HG03025 (cell line): ENCODE data around the gene DAD1.
"Not testable (repeated sequence)": the region's sequence is repeated elsewhere in the genome, so short reads cannot be mapped to it uniquely, and the experiment has no call there.

ENCODE experiments used
- ATAC-seq: cut with Tn5 transposase; IDR thresholded peaks from one replicate; pipeline ENCODE4 v1.9.1; 2021; ENCODE audit warnings: mild to moderate bottlenecking, moderate library complexity; ENCODE audit not compliant: unreplicated experiment, low FRiP score

The DAD1 gene

GRCh38 chr14:22570132-22570949 is 18.7 kb downstream of the DAD1 start:
- ATAC-seq: peak; percentile 61

GRCh38 chr14:22569737-22570131 is 19.3 kb downstream of the DAD1 start:
- ATAC-seq: no peak

DNA sequence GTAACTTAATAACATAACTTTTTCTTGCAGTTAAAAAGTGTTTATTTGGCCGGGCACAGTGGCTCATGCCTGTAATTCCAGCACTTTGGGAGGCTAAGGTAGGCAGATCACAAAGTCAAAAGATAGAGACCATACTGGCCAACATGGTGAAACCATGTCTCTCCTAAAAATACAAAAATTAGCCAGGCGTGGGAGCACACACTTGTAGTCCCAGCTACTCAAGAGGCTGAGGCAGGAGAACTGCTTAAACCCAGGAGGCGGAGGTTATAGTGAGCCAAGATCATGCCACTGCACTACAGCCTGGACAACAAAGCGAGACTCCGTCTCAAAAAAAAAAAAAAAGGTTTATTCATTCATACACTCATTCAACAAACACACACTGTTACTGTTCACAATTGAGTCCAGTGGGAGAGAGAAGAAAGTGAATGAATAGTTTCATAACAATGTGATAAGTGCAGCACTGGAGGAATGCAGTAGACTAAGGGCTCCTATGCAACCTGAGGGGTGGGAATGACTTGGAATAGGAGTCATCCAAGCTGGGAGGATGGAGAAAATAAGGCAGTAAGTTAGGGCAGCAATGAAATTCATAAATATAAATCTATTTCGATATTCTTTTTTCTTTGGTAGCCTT is 19.8 kb downstream of the DAD1 start:
- ATAC-seq: no peak

- ATAC-seq: no peak
Observed at GRCh38 chr14:22567437-22567836, 21.6 kb downstream of the DAD1 start.

- no peak for ATAC-seq
Observed at GRCh38 chr14:22566845-22567244, 22.2 kb downstream of the DAD1 start.

DNA sequence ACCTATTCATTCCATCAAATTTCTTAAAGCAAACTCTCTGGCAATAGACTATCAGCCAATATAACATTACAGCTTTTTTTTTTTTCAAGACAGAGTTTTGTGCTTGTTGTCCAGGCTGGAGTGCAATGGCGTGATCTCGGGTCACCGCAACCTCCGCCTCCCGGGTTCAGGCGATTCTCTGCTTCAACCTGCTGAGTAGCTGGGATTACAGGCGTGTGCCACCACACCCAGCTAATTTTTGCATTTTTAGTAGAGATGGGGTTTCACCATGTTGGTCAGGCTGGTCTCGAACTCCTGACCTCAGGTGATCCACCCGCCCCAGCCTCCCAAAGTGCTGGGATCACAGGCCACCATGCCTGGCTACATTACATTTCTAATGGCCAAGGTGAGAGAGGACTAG is 22.8 kb downstream of the DAD1 start:
- not testable (repeated sequence) for ATAC-seq

GRCh38 chr14:22565391-22565945 is 23.6 kb downstream of the DAD1 start:
- ATAC-seq: no peak

DNA sequence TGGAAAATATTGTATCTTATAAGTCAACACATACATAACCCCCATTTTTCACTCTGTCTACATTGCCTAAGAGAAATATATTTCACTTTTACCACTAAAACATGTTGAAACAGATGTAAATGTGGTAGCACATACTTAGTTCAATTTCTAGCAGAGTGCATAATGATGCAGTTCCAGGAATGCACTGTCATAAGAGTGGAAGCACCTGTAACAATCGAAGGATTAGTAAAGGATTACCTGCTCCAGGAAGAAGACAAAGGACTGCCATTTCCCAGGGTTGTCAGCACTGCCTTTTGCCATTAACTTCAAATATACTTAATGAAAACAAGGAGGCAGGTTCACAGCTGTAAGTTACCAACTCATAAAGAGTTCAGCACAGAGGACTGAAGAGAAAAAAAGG is 24.6 kb downstream of the DAD1 start:
- ATAC-seq: no peak

GRCh38 chr14:22563987-22564386 is 25.0 kb downstream of the DAD1 start:
- ATAC-seq: no peak

- ATAC-seq: no peak
Observed at GRCh38 chr14:22561661-22562579, 27.1 kb downstream of the DAD1 start.

- ATAC-seq: no peak
Observed at GRCh38 chr14:22561366-22561660, 27.7 kb downstream of the DAD1 start.

GRCh38 chr14:22560662-22561365 is 28.2 kb downstream of the DAD1 start:
- no peak for ATAC-seq

DNA sequence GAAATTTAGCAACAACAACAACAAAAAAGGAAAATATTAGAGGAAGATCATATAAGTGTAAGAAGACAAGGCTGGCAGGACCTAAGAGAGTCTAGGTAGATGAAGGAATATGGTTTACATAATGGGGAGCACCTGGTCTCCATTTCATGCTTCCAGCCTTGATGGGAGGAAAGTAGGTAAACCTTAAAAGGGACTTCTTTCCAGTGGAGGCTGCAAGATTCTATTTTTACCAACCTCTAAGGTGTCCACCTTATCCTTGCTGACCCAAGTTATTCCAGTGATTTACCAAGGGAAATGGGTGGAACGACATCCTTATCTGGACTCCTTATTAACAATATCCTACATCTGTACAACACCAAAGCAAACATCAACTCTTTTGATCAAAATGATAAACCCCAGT is 30.0 kb downstream of the DAD1 start:
- no peak for ATAC-seq

DNA sequence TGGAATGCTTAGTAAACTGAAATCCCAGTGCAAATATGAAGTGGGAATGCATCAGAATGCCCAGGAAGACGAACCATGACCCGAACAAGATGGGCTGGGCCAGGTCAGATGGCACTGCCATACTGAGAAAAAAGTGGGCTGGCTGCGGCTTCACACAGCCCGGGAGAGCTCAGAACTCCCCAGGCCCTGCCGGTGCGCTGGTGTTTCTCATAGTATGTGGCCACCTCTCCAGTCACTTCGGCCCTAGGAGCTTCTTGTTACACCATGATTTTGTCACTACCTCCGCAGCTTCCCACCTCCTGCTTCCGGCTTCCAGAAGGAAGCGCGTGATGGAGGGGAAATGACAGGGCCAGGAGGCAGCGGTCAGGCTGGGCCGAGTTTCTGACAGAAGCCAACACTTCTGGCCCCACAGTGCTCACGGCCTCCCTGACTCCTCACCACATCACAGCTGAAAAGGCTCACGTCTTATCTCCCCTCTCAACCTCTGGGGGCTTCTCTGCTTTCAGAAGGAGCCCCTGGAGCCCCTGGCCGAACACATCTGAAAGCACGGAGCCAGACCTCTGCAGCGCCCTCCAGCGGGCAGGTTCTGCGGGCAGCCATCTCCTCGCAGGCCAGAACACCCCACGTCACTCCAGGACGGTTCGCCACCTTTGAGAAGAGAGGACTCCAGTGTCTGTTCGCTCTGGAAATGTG is 30.7 kb downstream of the DAD1 start:
- ATAC-seq: no peak

- no peak for ATAC-seq
Observed at GRCh38 chr14:22557846-22558220, 31.2 kb downstream of the DAD1 start.

GRCh38 chr14:22556990-22557623 is 31.9 kb downstream of the DAD1 start:
- peak; percentile 31 for ATAC-seq

DNA sequence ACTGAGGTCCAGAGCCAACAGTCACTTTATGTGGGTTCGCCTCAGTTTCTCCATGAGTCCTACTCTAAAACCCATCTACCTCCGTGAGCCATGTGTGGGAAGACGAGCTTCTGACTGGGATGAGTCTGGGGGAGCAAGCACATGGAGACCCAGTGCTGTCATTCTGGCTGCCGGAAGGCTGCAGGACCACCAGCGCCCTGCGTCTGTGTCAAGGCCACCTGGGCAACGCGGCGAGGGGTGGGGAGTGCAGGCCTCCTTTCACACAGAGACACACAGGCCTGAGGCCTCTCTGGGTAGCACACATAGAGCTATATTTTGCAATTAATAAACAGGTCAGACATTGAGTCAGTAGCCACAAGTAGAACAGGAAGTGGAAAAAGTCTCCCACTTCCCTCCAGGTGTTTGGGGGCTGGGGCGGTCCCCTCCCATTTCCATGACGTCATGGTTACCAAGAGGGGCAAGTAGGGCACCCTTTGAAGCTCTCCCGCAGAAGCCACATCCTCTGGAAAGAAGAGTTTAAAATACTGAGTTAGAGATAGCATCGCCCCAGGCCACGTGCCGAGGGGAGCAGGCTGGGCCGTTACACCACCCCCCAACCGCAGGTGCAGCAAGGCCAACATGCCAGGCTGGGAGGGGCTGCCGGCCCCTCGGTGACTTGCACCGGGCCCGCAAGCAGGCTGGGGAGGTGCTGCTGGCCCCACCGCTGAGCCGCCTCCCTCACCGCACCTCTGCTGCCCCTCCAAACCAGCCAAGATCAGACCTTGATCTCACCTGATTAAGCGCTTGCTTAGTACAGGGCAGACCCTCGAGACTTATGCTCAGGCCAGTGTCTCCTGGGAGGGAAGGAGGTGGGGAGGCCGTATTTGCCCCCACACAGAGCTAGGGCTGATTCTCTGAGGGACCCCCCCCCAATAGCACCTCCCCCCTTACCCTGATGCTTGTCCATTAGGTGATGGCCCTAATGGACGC is 32.7 kb downstream of the DAD1 start:
- peak; percentile 60 for ATAC-seq

DNA sequence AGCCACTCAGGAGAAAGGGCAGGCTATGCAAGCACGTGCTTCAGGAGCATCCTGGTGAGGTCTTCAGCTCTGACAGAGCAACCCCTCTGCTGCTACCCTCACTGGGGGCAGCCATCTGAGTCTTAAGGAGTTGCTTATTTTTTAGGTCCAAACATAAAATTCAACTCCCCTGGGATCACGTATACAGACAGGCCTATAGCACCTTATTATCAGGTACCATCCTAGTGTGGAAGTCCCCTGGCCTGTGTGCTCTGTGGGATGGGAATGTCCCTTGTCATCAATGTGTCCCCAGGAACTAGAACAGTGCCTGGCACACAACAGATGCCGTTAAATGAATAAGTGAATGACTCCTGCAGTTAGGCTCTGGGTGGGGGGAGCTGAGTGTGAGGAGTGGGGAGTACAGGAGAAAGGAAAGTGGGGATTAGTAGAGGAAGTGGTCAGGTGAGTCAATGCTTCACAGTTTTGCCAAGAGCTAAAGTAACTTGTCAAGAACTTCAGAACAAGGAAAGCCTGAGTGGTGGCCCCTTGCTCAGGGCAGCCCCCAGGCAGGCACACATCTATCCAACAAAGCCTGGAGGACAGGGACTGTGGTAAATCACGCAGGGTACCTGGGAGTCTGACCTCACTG is 33.5 kb downstream of the DAD1 start:
- no peak for ATAC-seq
